ENCODE data around the gene CDH3. TPM values are rescaled to one million over a fixed set of nuclear protein-coding genes. Genes with fewer than 3 reads are reported as not detected.

Gene CDH3
- polyA plus RNA-seq (2011; rRNA removed) (0.39 and 1.1 TPM in 2 replicates), polyA minus RNA-seq (2011; rRNA and poly(A)+ RNA removed) (0.62 and 1.4 TPM in 2 replicates)

GRCh38 chr16:68644715-68645493 is at the start of gene CDH3:
TSS of gene CDH3 (plus strand) at chr16:68645310. CDS start at chr16:68645380, 70 bp downstream.
- peak within 1 kb of the TSS; percentile 23 for H3K4me3 ChIP-seq (ENCODE audit: low read depth, low read length)
- H3K27me3 ChIP-seq (ENCODE audit: control insufficient read depth, insufficient read depth, low read length), result peaks cover 23% of the 10 kb centered on the region
- CTCF ChIA-PET, result interaction anchor here (0.6 to 1.5 kb wide), 2 partner anchors 13 to 54 kb away, joined by 3 read pairs; no protein-coding TSS in a partner anchor

DNA sequence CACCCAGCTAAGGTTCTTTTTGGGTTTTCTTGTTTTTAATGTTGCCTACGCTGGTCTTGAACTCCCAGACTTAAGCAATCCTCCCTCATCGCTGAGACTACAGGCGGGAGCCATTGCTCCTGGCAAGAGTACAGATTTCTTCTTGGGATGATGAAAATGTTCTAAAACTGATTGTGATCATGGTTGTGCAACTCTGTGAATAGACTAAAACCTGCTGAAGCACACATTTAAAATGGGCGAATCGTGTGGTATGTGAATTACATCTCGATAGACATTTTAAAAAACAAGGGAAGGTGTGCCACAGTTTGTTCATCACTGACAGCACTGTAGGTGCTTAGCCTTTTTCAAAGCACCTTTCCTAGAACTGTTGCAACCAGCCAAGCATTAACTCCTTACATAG is 48.8 kb upstream of the CDH3 start:
- CTCF ChIA-PET, result interaction anchor here (1.0 kb wide), 1 partner anchor 19 kb away, joined by 4 read pairs; no protein-coding TSS in a partner anchor
- no peak for DNase-seq (ENCODE audit: low read depth)
- H3K27me3 ChIP-seq (ENCODE audit: control insufficient read depth, insufficient read depth, low read length), result no peaks in the 10 kb centered on the region
- TF ChIP-seq, protein P1, sequence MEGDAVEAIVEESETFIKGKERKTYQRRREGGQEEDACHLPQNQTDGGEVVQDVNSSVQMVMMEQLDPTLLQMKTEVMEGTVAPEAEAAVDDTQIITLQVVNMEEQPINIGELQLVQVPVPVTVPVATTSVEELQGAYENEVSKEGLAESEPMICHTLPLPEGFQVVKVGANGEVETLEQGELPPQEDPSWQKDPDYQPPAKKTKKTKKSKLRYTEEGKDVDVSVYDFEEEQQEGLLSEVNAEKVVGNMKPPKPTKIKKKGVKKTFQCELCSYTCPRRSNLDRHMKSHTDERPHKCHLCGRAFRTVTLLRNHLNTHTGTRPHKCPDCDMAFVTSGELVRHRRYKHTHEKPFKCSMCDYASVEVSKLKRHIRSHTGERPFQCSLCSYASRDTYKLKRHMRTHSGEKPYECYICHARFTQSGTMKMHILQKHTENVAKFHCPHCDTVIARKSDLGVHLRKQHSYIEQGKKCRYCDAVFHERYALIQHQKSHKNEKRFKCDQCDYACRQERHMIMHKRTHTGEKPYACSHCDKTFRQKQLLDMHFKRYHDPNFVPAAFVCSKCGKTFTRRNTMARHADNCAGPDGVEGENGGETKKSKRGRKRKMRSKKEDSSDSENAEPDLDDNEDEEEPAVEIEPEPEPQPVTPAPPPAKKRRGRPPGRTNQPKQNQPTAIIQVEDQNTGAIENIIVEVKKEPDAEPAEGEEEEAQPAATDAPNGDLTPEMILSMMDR (IDR thresholded peaks at IDR 0.05; ENCODE audit: insufficient read depth, low read depth, low read length), result no peak
- POLR2A ChIA-PET, result no interaction called here
- no peaks in the 10 kb centered on the region for H3K36me3 ChIP-seq (ENCODE audit: control insufficient read depth, insufficient read depth, low read length)
- no peak overlapping the region for H3K4me3 ChIP-seq (ENCODE audit: low read depth, low read length)

More at GRCh38 chr16:68644715-68645493, at the start of gene CDH3:
- H3K36me3 ChIP-seq (ENCODE audit: control insufficient read depth, insufficient read depth, low read length), result no peaks in the 10 kb centered on the region
- TF ChIP-seq, protein P1 (IDR thresholded peaks at IDR 0.05; ENCODE audit: insufficient read depth, low read depth, low read length), result no peak
- POLR2A ChIA-PET, result no interaction called here
- DNase-seq (ENCODE audit: low read depth), result no peak

- ChIA-PET CTCF (interaction anchor here (2.4 kb wide), 1 partner anchor 9 kb away, joined by 17 read pairs; no protein-coding TSS in a partner anchor), POLR2A (no interaction called here)
- TF ChIP-seq, protein P1 (IDR thresholded peaks at IDR 0.05; ENCODE audit: insufficient read depth, low read depth, low read length), result no peak
- no peak for DNase-seq (ENCODE audit: low read depth)
- Histone ChIP-seq H3K4me3 (ENCODE audit: low read depth, low read length) (no peak overlapping the region), H3K36me3 (ENCODE audit: control insufficient read depth, insufficient read depth, low read length) (no peaks in the 10 kb centered on the region), H3K27me3 (ENCODE audit: control insufficient read depth, insufficient read depth, low read length) (no peaks in the 10 kb centered on the region)
These were observed 45.5 kb upstream of the CDH3 start for GRCh38 chr16:68599586-68599985.

DNA sequence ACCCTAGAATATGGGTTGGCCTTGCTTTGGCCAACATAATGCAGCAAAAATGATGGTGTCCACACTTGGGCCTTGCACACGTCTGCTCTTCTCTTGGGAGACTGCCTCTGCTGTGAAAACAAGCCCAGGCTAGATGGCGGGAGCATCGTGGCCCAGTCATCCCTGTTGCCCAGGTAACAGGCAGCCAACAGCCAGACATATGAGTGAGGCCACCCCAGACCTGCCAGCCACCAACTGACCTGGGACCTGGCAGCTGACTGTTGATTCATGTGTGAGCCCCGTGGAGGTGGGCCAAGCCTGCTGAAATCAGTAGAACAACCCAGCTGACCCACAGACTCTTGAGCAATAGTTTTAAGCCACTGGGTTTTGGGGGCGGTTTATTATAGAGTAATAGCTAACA is 39.4 kb upstream of the CDH3 start:
- DNase-seq (ENCODE audit: low read depth), result no peak
- no peaks in the 10 kb centered on the region for H3K27me3 ChIP-seq (ENCODE audit: control insufficient read depth, insufficient read depth, low read length)
- CTCF ChIA-PET, result interaction anchor here (2.9 kb wide), 1 partner anchor 15 kb away, joined by 16 read pairs; no protein-coding TSS in a partner anchor
- POLR2A ChIA-PET, result no interaction called here
- H3K4me3 ChIP-seq (ENCODE audit: low read depth, low read length), result no peak overlapping the region
- H3K36me3 ChIP-seq (ENCODE audit: control insufficient read depth, insufficient read depth, low read length), result no peaks in the 10 kb centered on the region
- TF ChIP-seq, protein P1 (IDR thresholded peaks at IDR 0.05; ENCODE audit: insufficient read depth, low read depth, low read length), result no peak

DNA sequence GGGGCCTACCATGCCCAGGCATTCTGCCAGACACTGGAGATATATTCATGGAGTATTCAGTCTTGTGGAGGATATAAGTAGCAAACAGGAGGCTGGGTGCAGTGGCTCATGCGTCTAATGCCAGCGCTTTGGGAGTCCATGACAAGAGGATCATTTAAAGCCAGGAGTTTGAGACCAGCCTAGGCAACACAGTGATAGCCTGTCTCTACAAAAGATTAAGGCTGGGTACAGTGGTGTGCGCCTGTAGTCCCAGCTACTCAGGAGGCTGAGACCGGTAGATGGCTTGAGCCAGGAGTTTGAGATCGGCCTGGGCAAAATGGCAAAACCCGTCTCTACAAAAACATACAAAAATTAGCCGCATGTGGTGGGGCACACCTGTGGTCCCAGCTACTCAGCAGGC is 37.7 kb upstream of the CDH3 start:
- CTCF ChIA-PET, result no interaction called here
- Histone ChIP-seq H3K36me3 (ENCODE audit: control insufficient read depth, insufficient read depth, low read length) (no peaks in the 10 kb centered on the region), H3K27me3 (ENCODE audit: control insufficient read depth, insufficient read depth, low read length) (no peaks in the 10 kb centered on the region), H3K4me3 (ENCODE audit: low read depth, low read length) (no peak overlapping the region)
- POLR2A ChIA-PET, result no interaction called here
- no peak for DNase-seq (ENCODE audit: low read depth)
- TF ChIP-seq, protein P1 (IDR thresholded peaks at IDR 0.05; ENCODE audit: insufficient read depth, low read depth, low read length), result no peak
